IMR-90 (cell line): ENCODE data around the gene C1QTNF12. TPM values are rescaled to one million over a fixed set of nuclear protein-coding genes. Genes with fewer than 3 reads are reported as not detected.

Experiments
- ATAC-seq: fragments of 200-7000 bp; cut with Tn5 transposase; 2 replicates; pipeline ENCODE4 v1.9.1; 2020; ENCODE audit warnings: low read depth, mild to moderate bottlenecking, moderate library complexity
- BruUV-seq: library from RNA; stranded (reverse); fragments of 400-500 nt; replicated peaks from 2 replicates; lab custom pipeline; 2021; lab: Mats Ljungman, UMichigan
- CTCF ChIA-PET: fragments of 300-600 bp; formaldehyde crosslinking; extraction: SDS; loops from one replicate; lab custom pipeline; 2021; ENCODE audit warnings: antibody characterized with exemption; lab: Yijun Ruan, JAX
- POLR2A ChIA-PET: fragments of 300-600 bp; sonication (Branson Sonifier 250); formaldehyde crosslinking; loops from one replicate; lab custom pipeline; 2022; ENCODE audit warnings: antibody characterized with exemption; ENCODE audit not compliant: unreplicated experiment; lab: Charles Lee
- DNase-seq: peaks from one replicate; pipeline ENCODE4 v3.0.0; 2013
- H2AFZ ChIP-seq: replicated peaks from 2 replicates; pipeline ENCODE3; 2013; ENCODE audit warnings: low read length, mild to moderate bottlenecking; ENCODE audit not compliant: poor library complexity
- H2AK5ac ChIP-seq: 2 replicates; pipeline ENCODE4 v1.6.1; 2013; ENCODE audit warnings: low read depth, low read length, inconsistent platforms
- H2AK9ac ChIP-seq: replicated peaks from 2 replicates; pipeline ENCODE3; 2013; ENCODE audit warnings: mild to moderate bottlenecking, low read depth, low read length, moderate library complexity; ENCODE audit not compliant: poor library complexity
- H2BK120ac ChIP-seq: 2 replicates; pipeline ENCODE4 v1.6.1; 2013; ENCODE audit warnings: low read depth, low read length, inconsistent platforms
- H2BK15ac ChIP-seq: 3 replicates; pipeline ENCODE4 v1.6.1; 2013; ENCODE audit warnings: low read depth, low read length, inconsistent platforms
- H2BK20ac ChIP-seq: 2 replicates; pipeline ENCODE4 v1.6.1; 2013; ENCODE audit warnings: low read depth, mild to moderate bottlenecking, inconsistent platforms, low read length, moderate library complexity
- H2BK5ac ChIP-seq: 2 replicates; pipeline ENCODE4 v1.6.1; 2013; ENCODE audit warnings: mild to moderate bottlenecking, low read depth, low read length, inconsistent platforms; ENCODE audit not compliant: poor library complexity, severe bottlenecking
- H3K14ac ChIP-seq: replicated peaks from 2 replicates; pipeline ENCODE4 v1.6.1; 2013; ENCODE audit warnings: low read depth, low read length, inconsistent platforms
- H3K18ac ChIP-seq: 2 replicates; pipeline ENCODE4 v1.6.1; 2013; ENCODE audit warnings: low read depth, low read length, control low read depth
- H3K23ac ChIP-seq: 2 replicates; pipeline ENCODE4 v1.6.1; 2013; ENCODE audit warnings: low read depth, low read length, inconsistent platforms
- H3K27ac ChIP-seq: 2 replicates; pipeline ENCODE4 v1.5.1; 2013; ENCODE audit warnings: mild to moderate bottlenecking, control low read depth, low read length; ENCODE audit not compliant: insufficient read depth
- H3K27me3 ChIP-seq: 2 replicates; pipeline ENCODE4 v1.6.1; 2013; ENCODE audit warnings: low read length; ENCODE audit not compliant: control insufficient read depth, insufficient read depth
- H3K36me3 ChIP-seq: 2 replicates; pipeline ENCODE4 v1.6.1; 2013; ENCODE audit warnings: low read length, mixed read lengths; ENCODE audit not compliant: control insufficient read depth, insufficient read depth
- H3K4ac ChIP-seq: 2 replicates; pipeline ENCODE4 v1.6.1; 2013; ENCODE audit warnings: low read depth, low read length, inconsistent platforms
- H3K4me1 ChIP-seq: 2 replicates; pipeline ENCODE4 v1.6.1; 2013; ENCODE audit warnings: low read length, mixed read lengths; ENCODE audit not compliant: control insufficient read depth, insufficient read depth
- H3K4me2 ChIP-seq: 2 replicates; pipeline ENCODE4 v1.6.1; 2013; ENCODE audit warnings: low read depth, mild to moderate bottlenecking, control low read depth, low read length, moderate library complexity
- H3K4me3 ChIP-seq: 2 replicates; pipeline ENCODE4 v1.5.1; 2013; ENCODE audit warnings: low read depth, mild to moderate bottlenecking, control low read depth, low read length, moderate library complexity; ENCODE audit not compliant: insufficient read depth
- H3K56ac ChIP-seq: 2 replicates; pipeline ENCODE4 v1.6.1; 2013; ENCODE audit warnings: low read length, inconsistent platforms; ENCODE audit not compliant: insufficient read depth; ENCODE audit errors: extremely low read depth
- H3K79me1 ChIP-seq, 2 experiments: 2 replicates each; pipeline ENCODE4 v1.6.1; 2013; ENCODE audit warnings: low read length in 2 of 2, inconsistent platforms in 1 of 2, low read depth in 1 of 2
- H3K9ac ChIP-seq: 2 replicates; pipeline ENCODE4 v1.6.1; 2013; ENCODE audit warnings: low read depth, low read length, control low read depth
- H3K9me1 ChIP-seq: 2 replicates; pipeline ENCODE4 v1.6.1; 2013; ENCODE audit warnings: low read length, inconsistent platforms; ENCODE audit not compliant: insufficient read depth
- H3K9me3 ChIP-seq: 2 replicates; pipeline ENCODE4 v1.6.1; 2013; ENCODE audit warnings: low read length; ENCODE audit not compliant: control insufficient read depth, insufficient read depth
- H4K20me1 ChIP-seq: 2 replicates; pipeline ENCODE4 v1.6.1; 2013; ENCODE audit warnings: low read length, inconsistent platforms; ENCODE audit not compliant: insufficient read depth
- H4K5ac ChIP-seq: 2 replicates; pipeline ENCODE4 v1.6.1; 2013; ENCODE audit warnings: mild to moderate bottlenecking, low read depth, low read length, control low read depth
- H4K8ac ChIP-seq, 2 experiments: 2 replicates each; pipeline ENCODE4 v1.6.1; 2013; ENCODE audit warnings: low read depth in 2 of 2, low read length in 2 of 2, control low read depth in 1 of 2, inconsistent platforms in 1 of 2
- H4K91ac ChIP-seq: 2 replicates; pipeline ENCODE4 v1.6.1; 2013; ENCODE audit warnings: low read depth, low read length, inconsistent platforms; ENCODE audit not compliant: insufficient read depth
- POLR2A ChIP-seq: IDR thresholded peaks from 2 replicates; pipeline ENCODE4 v1.6.1; 2012; ENCODE audit warnings: mild to moderate bottlenecking, low read depth, low read length
- WGBS, 2 experiments: methylation state at CpG; one replicate each; pipeline versions ENCODE4 v1.1.5 to v1.1.7; 2013; ENCODE audit warnings: missing lambda C conversion rate in 2 of 2; ENCODE audit not compliant: insufficient read length in 1 of 2; ENCODE audit errors: extremely low coverage in 2 of 2; 5-methylcytosine and 5-hydroxymethylcytosine counted together
- dilution Hi-C: fragments of 300-500 bp; cut with HindIII; formaldehyde crosslinking; loops from one replicate; pipeline ENCODE4 v1.14.3; 2018; ENCODE audit warnings: low sequenced_read_pairs; ENCODE audit not compliant: unreplicated experiment
- in situ Hi-C: fragments of 300-500 bp; cut with MboI; formaldehyde crosslinking; loops from 3 replicates; pipeline ENCODE4 v1.14.3; 2019; ENCODE audit warnings: low sequenced_read_pairs, inconsistent platforms, mixed read lengths
- intact Hi-C: fragments of 100-400 bp; cut with micrococcal nuclease; formaldehyde crosslinking; loops from 2 replicates; pipeline ENCODE4 v1.10.0; 2022
- polyA plus RNA-seq, 3 experiments: library from polyadenylated mRNA; depleted of rRNA; stranded (reverse); fragments of >200 nt; gene quantifications; 2 replicates each; pipeline ENCODE4 v1.2.3, GENCODE V29; 2012; ENCODE audit warnings: low replicate concordance in 1 of 3
- total RNA-seq: library from RNA; depleted of rRNA; stranded (reverse); fragments of >200 nt; gene quantifications from 2 replicates; pipeline ENCODE4 v1.2.3, GENCODE V29; 2012

C1QTNF12 gene
- total and polyA plus RNA-seq, 2 of the 4 experiments (the other 2 are of a cell fraction), result 0.36 to 1.1 TPM

GRCh38 chr1:1205769-1206375 lies 40.6 kb downstream of the C1QTNF12 start:
- H2AFZ ChIP-seq, result peak overlapping the region; percentile 63
- no peak overlapping the region for H3K4me2 ChIP-seq
- ChIA-PET POLR2A (no interaction called here), CTCF (no interaction called here)
- H3K79me1 ChIP-seq, result no peaks in the 10 kb centered on the region
- no peaks in the 10 kb centered on the region for H4K20me1 ChIP-seq
- no peak overlapping the region for H2BK120ac ChIP-seq
- no peaks in the 10 kb centered on the region; the same call in 1 of the 2 replicates for H3K27me3 ChIP-seq
- no peak overlapping the region for H3K4me3 ChIP-seq
- H3K36me3 ChIP-seq, result no peaks in the 10 kb centered on the region
- no peak overlapping the region for H2AK9ac ChIP-seq
- 40% methylated on average over 10 of the region's 31 CpGs; no CpG with 5 or more reads in 1 of the 2 experiments for WGBS, 2 experiments
- no peak overlapping the region for H2BK15ac ChIP-seq
- no peak overlapping the region for H3K14ac ChIP-seq
- dilution Hi-C loops, result no loop called here
- H3K27ac ChIP-seq, result no peak overlapping the region
- H4K5ac ChIP-seq, result no peak overlapping the region
- DNase-seq (no peak), ATAC-seq (no peak)
- H3K9me3 ChIP-seq, result no peaks in the 10 kb centered on the region
- peak overlapping the region; percentile 3; the same call in 1 of the 2 replicates for H2AK5ac ChIP-seq
- H3K23ac ChIP-seq, result no peak overlapping the region
- no peak overlapping the region for H3K18ac ChIP-seq
- TF ChIP-seq POLR2A, result no peak
- in situ Hi-C loops, result no loop called here
- intact Hi-C loops, result no loop called here
- no peak overlapping the region for H3K4ac ChIP-seq
- BruUV-seq, result no TSS peak
- no peak overlapping the region for H2BK20ac ChIP-seq
- H3K56ac ChIP-seq, result no peak overlapping the region
- H2BK5ac ChIP-seq, result no peak overlapping the region
- H3K9ac ChIP-seq, result no peak overlapping the region
- H4K8ac ChIP-seq, result no peak overlapping the region
- peaks cover 12% of the 10 kb centered on the region for H3K4me1 ChIP-seq
- H4K91ac ChIP-seq, result no peak overlapping the region
- H3K9me1 ChIP-seq, result no peaks in the 10 kb centered on the region
